CD4-positive, alpha-beta T cell treated with Interleukin-15 for 1 hour (primary cell): ENCODE data around the gene CA9.
A peak's percentile ranks its signal among the peaks of the same experiment; 100 is the strongest.

Source experiments
- DNase-seq: peaks from one replicate; pipeline ENCODE4 v3.0.0-alpha.2; 2020

The CA9 gene

GRCh38 chr9:35717132-35717870 lies 43.6 kb downstream of the CA9 start:
- DNase-seq = no peak

- DNase-seq = peak; percentile 66
Observed at GRCh38 chr9:35718721-35719511, 45.2 kb downstream of the CA9 start.

GRCh38 chr9:35719546-35719945 lies 45.8 kb downstream of the CA9 start:
- no peak for DNase-seq

- DNase-seq = no peak
Observed at GRCh38 chr9:35723426-35723825, 49.7 kb downstream of the CA9 start.

GRCh38 chr9:35723908-35724307 lies 50.2 kb downstream of the CA9 start:
- DNase-seq = no peak

GRCh38 chr9:35725362-35725761 lies 51.6 kb downstream of the CA9 start:
- DNase-seq = no peak

- DNase-seq = peak; percentile 67
Observed at GRCh38 chr9:35726931-35727330, 53.2 kb downstream of the CA9 start.

GRCh38 chr9:35727676-35728040 lies 53.9 kb downstream of the CA9 start:
- no peak for DNase-seq

GRCh38 chr9:35728041-35728971 lies 54.6 kb downstream of the CA9 start:
- peak; percentile 45 for DNase-seq

- no peak for DNase-seq
Observed at GRCh38 chr9:35729101-35729500, 55.4 kb downstream of the CA9 start.

- peak; percentile 70 for DNase-seq
Observed at GRCh38 chr9:35729700-35730485, 56.2 kb downstream of the CA9 start.

- no peak for DNase-seq
Observed at GRCh38 chr9:35730486-35730854, 56.7 kb downstream of the CA9 start.
